Neural progenitor cell (in vitro differentiated cells): Measurements from ENCODE around the gene NOC3L.

Experiments used
- CTCF ChIP-seq: fragments of 200-600 bp; sonication (generic); IDR thresholded peaks from 2 replicates; pipeline ENCODE4 v1.5.1; 2017; ENCODE audit warnings: antibody characterized with exemption, mild to moderate bottlenecking
- EZH2phosphoT487 ChIP-seq: fragments of 200-600 bp; sonication (generic); IDR thresholded peaks from 2 replicates; pipeline ENCODE4 v1.6.1; 2017; ENCODE audit warnings: antibody characterized with exemption

- TF ChIP-seq CTCF (no peak), EZH2phosphoT487 (no peak)
These were observed 12.6 kb upstream of the NOC3L start for GRCh38 chr10:94375374-94375773.
